OCI-LY7 (cell line): Measurements from ENCODE around the gene SRGAP1.
"Not testable (repeated sequence)": the region's sequence is repeated elsewhere in the genome, so short reads cannot be mapped to it uniquely, and the experiment has no call there.

ENCODE experiments used
- EZH2phosphoT487 ChIP-seq: fragments of 200-600 bp; sonication (generic); IDR thresholded peaks from 2 replicates; pipeline ENCODE4 v1.6.1; 2018; ENCODE audit warnings: low read depth, borderline replicate concordance, mild to moderate bottlenecking, mixed run types, antibody characterized with exemption, low read length, moderate library complexity, mixed read lengths
- TF ChIP-seq, protein P1 (sequence below): fragments of 200-600 bp; sonication (generic); conservative IDR thresholded peaks from 2 replicates; pipeline ENCODE4 v1.5.1; 2014; ENCODE audit warnings: mild to moderate bottlenecking, antibody characterized with exemption, low read length, moderate library complexity, mixed read lengths

DNA sequence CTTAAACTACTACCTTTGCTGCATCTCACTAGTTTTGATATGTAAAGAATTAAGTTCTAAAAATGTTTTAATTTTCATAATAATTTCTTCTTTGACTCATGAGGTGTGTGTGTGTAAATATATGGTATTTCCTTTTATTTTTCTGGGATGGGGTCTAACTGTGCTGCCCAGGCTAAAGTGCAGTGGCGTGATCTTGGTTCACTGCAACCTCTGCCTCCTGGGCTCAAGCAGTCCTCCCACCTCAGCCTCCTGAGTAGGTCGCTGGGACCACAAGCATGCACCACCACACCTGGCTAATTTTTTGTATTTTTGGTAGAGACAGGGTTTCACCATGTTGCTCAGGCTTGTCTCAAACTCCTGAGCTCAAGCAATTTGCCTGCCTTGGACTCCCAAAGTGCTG lies 15.4 kb downstream of the SRGAP1 start:
- TF ChIP-seq, protein P1, sequence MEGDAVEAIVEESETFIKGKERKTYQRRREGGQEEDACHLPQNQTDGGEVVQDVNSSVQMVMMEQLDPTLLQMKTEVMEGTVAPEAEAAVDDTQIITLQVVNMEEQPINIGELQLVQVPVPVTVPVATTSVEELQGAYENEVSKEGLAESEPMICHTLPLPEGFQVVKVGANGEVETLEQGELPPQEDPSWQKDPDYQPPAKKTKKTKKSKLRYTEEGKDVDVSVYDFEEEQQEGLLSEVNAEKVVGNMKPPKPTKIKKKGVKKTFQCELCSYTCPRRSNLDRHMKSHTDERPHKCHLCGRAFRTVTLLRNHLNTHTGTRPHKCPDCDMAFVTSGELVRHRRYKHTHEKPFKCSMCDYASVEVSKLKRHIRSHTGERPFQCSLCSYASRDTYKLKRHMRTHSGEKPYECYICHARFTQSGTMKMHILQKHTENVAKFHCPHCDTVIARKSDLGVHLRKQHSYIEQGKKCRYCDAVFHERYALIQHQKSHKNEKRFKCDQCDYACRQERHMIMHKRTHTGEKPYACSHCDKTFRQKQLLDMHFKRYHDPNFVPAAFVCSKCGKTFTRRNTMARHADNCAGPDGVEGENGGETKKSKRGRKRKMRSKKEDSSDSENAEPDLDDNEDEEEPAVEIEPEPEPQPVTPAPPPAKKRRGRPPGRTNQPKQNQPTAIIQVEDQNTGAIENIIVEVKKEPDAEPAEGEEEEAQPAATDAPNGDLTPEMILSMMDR = not testable (repeated sequence)
- not testable (repeated sequence) for TF ChIP-seq EZH2phosphoT487
